ENCODE results near the gene TSPAN16. TPM values are rescaled to one million over a fixed set of nuclear protein-coding genes. Genes with fewer than 3 reads are reported as not detected.

Gene TSPAN16
- total and polyA plus RNA-seq, 2 donors from 2014 or later = not detected

DNA sequence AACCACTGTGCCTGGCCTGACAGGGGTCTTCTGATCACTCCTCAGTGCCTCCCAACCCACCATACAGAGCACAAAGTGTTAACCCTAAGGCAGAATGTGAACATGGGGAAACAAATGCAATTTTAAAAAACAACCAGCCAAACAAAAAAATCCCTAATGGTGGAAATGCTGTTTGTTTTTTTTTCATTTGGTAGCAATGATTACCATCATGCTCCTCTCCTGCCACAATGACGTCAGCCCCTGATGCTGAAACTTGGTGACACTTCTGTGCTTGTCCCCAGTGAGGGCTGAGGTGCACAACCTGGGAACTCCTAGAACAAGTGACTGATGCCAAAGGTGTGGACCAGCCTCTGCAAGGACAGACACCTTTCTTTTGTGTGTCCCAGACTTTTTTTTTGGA lies 4.0 kb upstream of the TSPAN16 start:
- H3K27me3 ChIP-seq (ENCODE audit: control insufficient read depth, insufficient read depth, low read length) = no peaks in the 10 kb centered on the region
- H3K4me1 ChIP-seq (ENCODE audit: control insufficient read depth in 2 of 3, insufficient read depth in 2 of 3, low read depth in 1 of 3, low read length in 3 of 3) = peaks cover 0 to 3% (median 0%) of the 10 kb centered on the region in 3 donors
- no peak for FAIRE-seq
- no peak for DNase-seq
- intact Hi-C loops (cut with DNase I) = no loop called here
- TF ChIP-seq, protein P1, sequence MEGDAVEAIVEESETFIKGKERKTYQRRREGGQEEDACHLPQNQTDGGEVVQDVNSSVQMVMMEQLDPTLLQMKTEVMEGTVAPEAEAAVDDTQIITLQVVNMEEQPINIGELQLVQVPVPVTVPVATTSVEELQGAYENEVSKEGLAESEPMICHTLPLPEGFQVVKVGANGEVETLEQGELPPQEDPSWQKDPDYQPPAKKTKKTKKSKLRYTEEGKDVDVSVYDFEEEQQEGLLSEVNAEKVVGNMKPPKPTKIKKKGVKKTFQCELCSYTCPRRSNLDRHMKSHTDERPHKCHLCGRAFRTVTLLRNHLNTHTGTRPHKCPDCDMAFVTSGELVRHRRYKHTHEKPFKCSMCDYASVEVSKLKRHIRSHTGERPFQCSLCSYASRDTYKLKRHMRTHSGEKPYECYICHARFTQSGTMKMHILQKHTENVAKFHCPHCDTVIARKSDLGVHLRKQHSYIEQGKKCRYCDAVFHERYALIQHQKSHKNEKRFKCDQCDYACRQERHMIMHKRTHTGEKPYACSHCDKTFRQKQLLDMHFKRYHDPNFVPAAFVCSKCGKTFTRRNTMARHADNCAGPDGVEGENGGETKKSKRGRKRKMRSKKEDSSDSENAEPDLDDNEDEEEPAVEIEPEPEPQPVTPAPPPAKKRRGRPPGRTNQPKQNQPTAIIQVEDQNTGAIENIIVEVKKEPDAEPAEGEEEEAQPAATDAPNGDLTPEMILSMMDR (IDR thresholded peaks at IDR 0.05; ENCODE audit: borderline replicate concordance, extremely low read depth, insufficient read depth) = no peak
- H3K27ac ChIP-seq (ENCODE audit: low read depth in 2 of 2, low read length in 2 of 2) = no peak overlapping the region
- H3K9ac ChIP-seq (ENCODE audit: low read length in 3 of 3) = no peak overlapping the region
- no peaks in the 10 kb centered on the region for H3K9me3 ChIP-seq (ENCODE audit: control insufficient read depth in 2 of 3, insufficient read depth in 1 of 3, low read length in 3 of 3)
- no peaks in the 10 kb centered on the region for H3K36me3 ChIP-seq (ENCODE audit: control insufficient read depth in 2 of 3, insufficient read depth in 3 of 3, low read length in 3 of 3)
- no peak overlapping the region for H3K4me3 ChIP-seq (ENCODE audit: low read length in 3 of 3)

DNA sequence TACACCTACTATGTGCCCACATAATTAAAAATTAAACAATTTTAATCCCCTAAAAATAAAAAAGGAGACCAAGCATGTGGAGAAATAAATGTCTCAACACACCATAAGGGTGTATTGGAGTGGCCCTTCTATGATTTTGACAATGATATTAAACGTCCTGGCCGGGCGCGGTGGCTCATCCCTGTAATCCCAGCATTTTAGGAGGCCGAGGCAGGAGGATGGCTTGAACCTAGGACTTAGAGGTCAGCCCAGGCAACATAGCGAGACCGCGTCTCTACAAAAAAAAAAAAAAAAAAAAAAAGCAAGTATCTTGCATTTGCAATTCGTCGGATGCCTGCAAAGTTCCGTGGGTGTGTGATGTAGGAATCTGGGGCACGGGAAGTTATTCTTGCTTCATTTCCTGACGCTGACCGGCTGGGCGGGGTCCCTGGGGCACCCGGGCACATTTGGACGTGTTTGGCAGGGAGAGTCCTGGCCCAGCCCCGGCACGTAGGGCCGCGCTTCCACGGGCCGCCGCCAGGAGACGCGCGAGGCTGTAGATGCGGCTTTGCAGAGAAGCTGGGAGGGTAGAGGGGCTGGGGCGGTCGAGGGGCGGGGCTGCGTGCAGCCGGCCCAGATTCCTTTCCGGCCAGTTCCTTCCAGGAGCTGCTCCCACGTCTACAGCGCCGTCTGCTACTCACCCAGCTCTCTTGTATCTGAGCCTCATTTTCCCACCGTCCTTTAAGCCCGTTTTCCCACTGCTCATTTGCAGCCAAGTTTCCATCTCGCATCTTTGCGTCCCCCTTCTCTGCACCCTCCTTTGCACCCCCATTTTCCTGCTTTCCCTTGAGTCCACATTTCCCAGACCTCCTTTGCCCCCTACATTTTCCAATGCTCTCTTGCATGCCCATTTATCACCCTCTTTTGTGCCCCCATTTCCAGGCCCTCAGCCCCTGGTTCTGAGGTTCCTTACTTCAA lies 2.2 kb upstream of the TSPAN16 start:
- H3K4me3 ChIP-seq (ENCODE audit: low read length in 3 of 3) = peak overlapping the region; percentile 46 to 60 (median 56)
- peaks cover 0 to 3% (median 0%) of the 10 kb centered on the region in 3 donors for H3K4me1 ChIP-seq (ENCODE audit: control insufficient read depth in 2 of 3, insufficient read depth in 2 of 3, low read depth in 1 of 3, low read length in 3 of 3)
- no peaks in the 10 kb centered on the region for H3K27me3 ChIP-seq (ENCODE audit: control insufficient read depth, insufficient read depth, low read length)
- H3K27ac ChIP-seq (ENCODE audit: low read depth in 2 of 2, low read length in 2 of 2) = peak overlapping the region; percentile 22 to 28
- FAIRE-seq (no peak), DNase-seq (peak; percentile 96 to 98 (median 97))
- intact Hi-C loops (cut with DNase I) = no loop called here
- no peaks in the 10 kb centered on the region for H3K36me3 ChIP-seq (ENCODE audit: control insufficient read depth in 2 of 3, insufficient read depth in 3 of 3, low read length in 3 of 3)
- peak overlapping the region; percentile 37 to 57 (median 46) for H3K9ac ChIP-seq (ENCODE audit: low read length in 3 of 3)
- H3K9me3 ChIP-seq (ENCODE audit: control insufficient read depth in 2 of 3, insufficient read depth in 1 of 3, low read length in 3 of 3) = no peaks in the 10 kb centered on the region
- TF ChIP-seq, protein P1 (IDR thresholded peaks at IDR 0.05; ENCODE audit: borderline replicate concordance, extremely low read depth, insufficient read depth) = peak; percentile 99

DNA sequence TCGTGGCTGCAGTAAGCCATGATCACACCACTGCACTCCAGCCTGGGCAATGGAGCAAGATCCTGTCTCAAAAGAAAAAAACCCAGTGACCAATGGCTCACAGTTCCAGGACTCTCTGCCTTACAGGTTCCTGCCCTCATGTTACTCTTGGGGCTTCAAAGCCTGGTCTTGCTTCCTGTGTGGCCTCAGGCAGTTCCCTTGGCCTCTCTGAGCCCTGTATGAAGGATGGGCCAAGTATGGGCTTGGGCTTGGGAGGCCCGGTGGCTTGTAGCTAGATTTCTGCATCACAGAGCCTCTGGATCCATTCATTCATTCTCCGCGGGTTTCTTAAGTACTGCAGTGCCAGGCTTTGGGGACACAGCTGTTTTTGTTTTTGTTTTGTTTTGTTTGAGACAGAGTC lies 780 bp upstream of the TSPAN16 start:
- intact Hi-C loops (cut with DNase I) = no loop called here
- Histone ChIP-seq H3K36me3 (ENCODE audit: control insufficient read depth in 2 of 3, insufficient read depth in 3 of 3, low read length in 3 of 3) (no peaks in the 10 kb centered on the region), H3K27ac (ENCODE audit: low read depth in 2 of 2, low read length in 2 of 2) (no peak overlapping the region), H3K27me3 (ENCODE audit: control insufficient read depth, insufficient read depth, low read length) (no peaks in the 10 kb centered on the region), H3K4me3 (ENCODE audit: low read length in 3 of 3) (no peak overlapping the region), H3K9ac (ENCODE audit: low read length in 3 of 3) (no peak overlapping the region), H3K9me3 (ENCODE audit: control insufficient read depth in 2 of 3, insufficient read depth in 1 of 3, low read length in 3 of 3) (no peaks in the 10 kb centered on the region), H3K4me1 (ENCODE audit: control insufficient read depth in 2 of 3, insufficient read depth in 2 of 3, low read depth in 1 of 3, low read length in 3 of 3) (peaks cover 0 to 3% (median 0%) of the 10 kb centered on the region in 3 donors)
- no peak for DNase-seq
- TF ChIP-seq, protein P1 (IDR thresholded peaks at IDR 0.05; ENCODE audit: borderline replicate concordance, extremely low read depth, insufficient read depth) = no peak
- no peak for FAIRE-seq
